Thoracic aorta (tissue), 2 donors: ENCODE data around the gene GZMB. TPM values are rescaled to one million over a fixed set of nuclear protein-coding genes. Genes with fewer than 3 reads are reported as not detected.

ENCODE experiments used
- ATAC-seq: fragments of 150-250 bp; one replicate; pipeline ENCODE4 v1.8.0; 2017; ENCODE audit warnings: low read depth; ENCODE audit not compliant: insufficient number of reproducible peaks, low FRiP score
- DNase-seq: peaks from one replicate; pipeline ENCODE4 v3.0.0-alpha.2; 2020; ENCODE audit warnings: low spot score
- H3K27ac ChIP-seq, 2 donors: fragments of 200-600 bp; sonication (generic); 1 replicate in 1 of 2; 2 replicates in 1 of 2; pipeline ENCODE4 v1.5.1; 2016; ENCODE audit warnings: mild to moderate bottlenecking in 2 of 2, moderate library complexity in 2 of 2
- H3K27me3 ChIP-seq: fragments of 200-600 bp; sonication (generic); replicated peaks from 2 replicates; pipeline ENCODE4 v1.6.0; 2016; ENCODE audit warnings: mild to moderate bottlenecking; ENCODE audit not compliant: insufficient read depth
- H3K36me3 ChIP-seq: fragments of 200-600 bp; sonication (generic); one replicate; pipeline ENCODE4 v1.5.1; 2016
- H3K4me1 ChIP-seq, 2 donors: fragments of 200-600 bp; sonication (generic); 1 replicate in 1 of 2; 2 replicates in 1 of 2; pipeline versions ENCODE4 v1.5.1 to v1.6.0; 2016; ENCODE audit warnings: low read depth in 2 of 2, mild to moderate bottlenecking in 1 of 2; ENCODE audit not compliant: control insufficient read depth in 1 of 2
- H3K4me3 ChIP-seq: fragments of 200-600 bp; sonication (generic); 2 replicates; pipeline ENCODE4 v1.5.1; 2016; ENCODE audit warnings: mild to moderate bottlenecking
- H3K9me3 ChIP-seq: fragments of 200-600 bp; sonication (generic); 2 replicates; pipeline ENCODE4 v1.5.1; 2016
- total RNA-seq, 2 donors: library from RNA; depleted of rRNA; stranded (reverse); fragments of >200 nt; gene quantifications; one replicate each; pipeline versions ENCODE4 v1.1.0 to v1.2.3, GENCODE V29; 2016
- TF ChIP-seq, protein P1 (sequence below): fragments of 200-600 bp; sonication (generic); IDR thresholded peaks from one replicate; pipeline ENCODE4 v1.5.1; 2019; ENCODE audit warnings: antibody characterized with exemption

Gene GZMB
- total RNA-seq, 2 donors from 2014 or later = 0.78 TPM; not detected in 1

DNA sequence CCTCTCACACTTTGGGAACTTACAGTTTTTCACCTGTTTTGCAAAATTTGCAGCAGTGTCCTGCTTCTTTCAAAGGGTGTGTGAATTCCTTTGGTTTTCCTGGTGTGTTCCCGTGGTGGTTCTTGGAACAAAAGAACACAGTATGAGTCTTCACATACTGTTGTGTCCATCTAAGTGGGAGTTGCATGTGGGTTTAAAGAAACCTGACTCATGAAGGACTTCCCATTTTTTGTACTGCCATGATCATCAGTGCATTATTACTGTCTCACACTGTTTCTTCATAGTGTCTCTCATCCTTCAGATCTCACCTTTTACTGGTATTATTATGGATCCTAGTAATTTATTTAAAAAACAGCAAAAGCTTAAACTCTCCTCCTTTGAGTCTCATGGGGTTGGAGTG, 20.7 kb downstream of the GZMB start:
- Histone ChIP-seq H3K36me3 (no peaks in the 10 kb centered on the region), H3K4me1 (no peaks in the 10 kb centered on the region), H3K9me3 (no peaks in the 10 kb centered on the region), H3K27ac (no peak overlapping the region), H3K4me3 (no peak overlapping the region), H3K27me3 (no peaks in the 10 kb centered on the region)
- TF ChIP-seq, protein P1, sequence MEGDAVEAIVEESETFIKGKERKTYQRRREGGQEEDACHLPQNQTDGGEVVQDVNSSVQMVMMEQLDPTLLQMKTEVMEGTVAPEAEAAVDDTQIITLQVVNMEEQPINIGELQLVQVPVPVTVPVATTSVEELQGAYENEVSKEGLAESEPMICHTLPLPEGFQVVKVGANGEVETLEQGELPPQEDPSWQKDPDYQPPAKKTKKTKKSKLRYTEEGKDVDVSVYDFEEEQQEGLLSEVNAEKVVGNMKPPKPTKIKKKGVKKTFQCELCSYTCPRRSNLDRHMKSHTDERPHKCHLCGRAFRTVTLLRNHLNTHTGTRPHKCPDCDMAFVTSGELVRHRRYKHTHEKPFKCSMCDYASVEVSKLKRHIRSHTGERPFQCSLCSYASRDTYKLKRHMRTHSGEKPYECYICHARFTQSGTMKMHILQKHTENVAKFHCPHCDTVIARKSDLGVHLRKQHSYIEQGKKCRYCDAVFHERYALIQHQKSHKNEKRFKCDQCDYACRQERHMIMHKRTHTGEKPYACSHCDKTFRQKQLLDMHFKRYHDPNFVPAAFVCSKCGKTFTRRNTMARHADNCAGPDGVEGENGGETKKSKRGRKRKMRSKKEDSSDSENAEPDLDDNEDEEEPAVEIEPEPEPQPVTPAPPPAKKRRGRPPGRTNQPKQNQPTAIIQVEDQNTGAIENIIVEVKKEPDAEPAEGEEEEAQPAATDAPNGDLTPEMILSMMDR = no peak
- DNase-seq (no peak), ATAC-seq (no peak)

DNA sequence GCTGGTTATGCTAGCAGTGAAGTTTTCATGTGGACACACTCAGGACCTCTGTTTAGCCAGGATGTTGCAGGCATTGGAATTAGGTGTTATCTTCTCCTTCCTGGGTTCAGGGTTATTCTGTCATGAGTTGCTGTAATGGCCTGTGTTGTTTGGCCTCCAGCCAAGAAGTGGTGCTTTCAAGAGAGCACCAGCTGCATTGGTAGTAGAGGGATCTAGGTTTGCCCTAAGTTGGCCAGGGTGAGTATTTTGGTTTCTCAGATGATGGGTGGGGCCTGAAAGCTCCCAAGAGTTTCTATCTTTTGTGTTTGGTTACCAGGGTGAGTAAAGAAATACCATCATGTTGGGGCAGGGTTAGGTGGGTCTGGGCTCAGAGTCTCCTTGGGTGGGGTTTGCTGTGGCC, 21.8 kb downstream of the GZMB start:
- ATAC-seq (no peak), DNase-seq (no peak)
- TF ChIP-seq, protein P1 = no peak
- H3K4me1 ChIP-seq = no peaks in the 10 kb centered on the region
- H3K4me3 ChIP-seq = no peak overlapping the region
- H3K9me3 ChIP-seq = no peaks in the 10 kb centered on the region
- no peaks in the 10 kb centered on the region for H3K27me3 ChIP-seq
- no peak overlapping the region for H3K27ac ChIP-seq
- H3K36me3 ChIP-seq = no peaks in the 10 kb centered on the region

DNA sequence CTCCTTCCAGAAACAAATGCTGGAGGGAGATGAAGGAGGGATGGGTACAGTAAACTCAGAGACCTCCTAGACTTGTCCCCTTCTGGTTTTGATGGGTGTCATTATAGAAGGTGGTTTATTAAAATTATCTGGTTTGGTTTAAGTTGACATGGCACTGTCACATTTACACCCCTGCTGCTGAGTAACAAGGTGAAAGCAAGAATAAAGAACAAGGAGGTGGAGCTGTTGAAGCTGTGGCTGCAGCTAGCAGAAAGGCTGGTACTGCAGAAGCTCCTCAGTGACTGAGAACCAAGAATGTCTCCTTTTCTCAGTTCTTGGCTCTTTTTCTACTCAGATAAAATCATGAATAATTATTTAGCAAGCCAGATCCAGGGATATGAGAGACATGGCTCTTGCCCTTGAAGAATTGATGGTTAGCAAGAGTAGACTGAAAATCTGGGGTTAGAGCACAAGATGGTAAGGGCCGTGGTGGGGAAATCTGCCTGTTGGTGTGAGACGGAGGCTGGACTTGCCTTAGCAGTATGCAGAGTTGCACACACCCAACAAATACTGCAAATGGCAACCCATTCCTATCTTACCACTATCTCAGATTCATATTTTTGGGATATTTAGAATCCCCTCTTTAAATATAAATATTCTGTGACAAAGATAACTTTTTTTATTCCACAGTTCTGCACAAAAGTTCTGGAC, 24.2 kb downstream of the GZMB start, which contains the start of gene GZMH:
TSS of gene GZMH (minus strand) at position 31 of the 690 bp plus-strand sequence. CDS start 72 bp downstream, outside the sequence.
- Histone ChIP-seq H3K4me1 (no peaks in the 10 kb centered on the region), H3K9me3 (no peaks in the 10 kb centered on the region), H3K27ac (no peak within 1 kb of the TSS), H3K27me3 (no peaks in the 10 kb centered on the region), H3K4me3 (no peak within 1 kb of the TSS), H3K36me3 (no peaks in the 10 kb centered on the region)
- ATAC-seq (no peak), DNase-seq (no peak)
- TF ChIP-seq, protein P1 = no peak

DNA sequence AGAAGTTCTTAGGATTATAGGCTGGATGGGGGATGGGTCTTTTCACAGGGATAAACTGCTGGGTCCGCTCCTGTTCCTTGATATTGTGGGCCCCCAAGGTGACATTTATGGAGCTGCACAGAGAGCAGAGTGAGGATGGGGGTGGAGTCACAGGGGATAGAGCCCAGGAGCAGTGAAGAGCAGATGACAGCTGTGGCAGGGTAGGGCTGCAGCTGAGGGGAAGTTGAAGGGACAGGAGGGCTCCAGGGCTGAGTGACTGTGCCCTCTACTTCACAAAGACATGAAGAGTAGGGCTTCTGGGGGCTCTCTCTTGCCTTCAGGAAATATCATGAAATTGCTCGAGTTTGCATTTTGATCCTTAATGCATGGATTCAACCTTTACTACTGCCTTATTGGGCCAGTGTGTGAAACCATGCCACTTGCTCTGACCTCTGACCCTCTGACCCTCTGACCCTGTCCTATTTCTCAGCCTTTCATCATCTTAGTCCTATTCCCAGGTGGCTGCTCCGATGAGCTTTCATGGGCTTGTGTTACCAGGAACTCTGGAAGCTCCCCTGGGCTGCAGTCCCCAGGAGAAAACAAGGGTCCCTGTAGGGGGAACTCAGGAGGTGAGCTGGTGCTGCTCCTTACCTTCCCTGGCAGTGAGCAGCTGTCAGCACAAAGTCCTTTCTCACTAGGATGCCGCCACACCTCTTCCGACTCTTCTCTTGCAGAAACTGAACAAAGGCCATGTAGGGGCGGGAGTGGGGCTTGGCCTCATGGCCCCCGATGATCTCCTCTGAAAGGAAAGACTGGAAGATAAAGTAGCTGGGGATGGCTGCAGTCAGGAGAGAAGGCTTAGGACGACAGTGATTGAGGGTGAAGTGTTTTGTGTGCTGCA, 26.1 kb downstream of the GZMB start:
- H3K4me3 ChIP-seq = no peak overlapping the region
- no peak for DNase-seq
- no peaks in the 10 kb centered on the region for H3K9me3 ChIP-seq
- H3K27ac ChIP-seq = no peak overlapping the region
- no peak for ATAC-seq
- no peaks in the 10 kb centered on the region for H3K4me1 ChIP-seq
- TF ChIP-seq, protein P1 = no peak
- H3K27me3 ChIP-seq = no peaks in the 10 kb centered on the region
- H3K36me3 ChIP-seq = no peaks in the 10 kb centered on the region

DNA sequence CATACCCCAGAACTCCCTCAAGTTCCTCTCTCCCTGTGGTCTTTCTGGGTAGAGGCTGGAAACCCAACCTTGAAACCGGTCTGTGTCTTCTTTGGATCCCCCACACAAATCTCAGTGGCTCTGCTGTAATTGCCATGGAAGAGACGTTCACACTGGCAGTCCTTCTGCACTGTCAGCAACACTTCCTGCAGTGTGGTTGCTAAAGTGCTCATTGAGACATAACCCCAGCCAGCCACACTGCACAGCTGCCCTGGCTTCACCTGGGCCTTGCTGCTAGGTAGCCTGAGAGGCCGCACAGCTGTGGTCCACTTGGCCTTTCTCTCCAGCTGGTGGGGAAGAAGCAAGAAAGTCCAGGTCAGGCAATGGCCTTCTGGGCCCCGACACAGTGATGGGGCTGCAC, 26.9 kb downstream of the GZMB start:
- no peak for ATAC-seq
- H3K4me1 ChIP-seq = no peaks in the 10 kb centered on the region
- TF ChIP-seq, protein P1 = no peak

More for the DNA sequence above, 26.9 kb downstream of the GZMB start:
- Histone ChIP-seq H3K36me3 (no peaks in the 10 kb centered on the region), H3K9me3 (no peaks in the 10 kb centered on the region), H3K4me3 (no peak overlapping the region), H3K27me3 (no peaks in the 10 kb centered on the region), H3K27ac (no peak overlapping the region)
- no peak for DNase-seq
